SK-N-SH treated with all-trans-retinoic acid at 6 μM for 48 hours (cell line): Measurements from ENCODE around the gene TMEM63A.

Source experiments
- ARNTL ChIP-seq: fragments of 450-650 bp; formaldehyde crosslinking; IDR thresholded peaks from 2 replicates; pipeline ENCODE4 v1.5.0; 2020; ENCODE audit warnings: low read depth, mild to moderate bottlenecking, moderate library complexity, borderline replicate concordance
- BACH2 ChIP-seq: fragments of 250-450 bp; sonication (Bioruptor Pico); IDR thresholded peaks from 2 replicates; pipeline ENCODE4 v1.9.0; 2021; ENCODE audit warnings: mild to moderate bottlenecking, borderline replicate concordance
- CSDC2 ChIP-seq: fragments of 250-450 bp; sonication (Bioruptor Pico); IDR thresholded peaks from 2 replicates; pipeline ENCODE4 v1.5.0; 2020; ENCODE audit warnings: mild to moderate bottlenecking, moderate library complexity
- PATZ1 ChIP-seq: fragments of 250-450 bp; sonication (Bioruptor Pico); IDR thresholded peaks from 2 replicates; pipeline ENCODE4 v1.8.0; 2020; ENCODE audit warnings: mild to moderate bottlenecking, moderate library complexity, borderline replicate concordance
- PPARA ChIP-seq: fragments of 250-450 bp; sonication (Bioruptor Pico); IDR thresholded peaks from 2 replicates; pipeline ENCODE4 v1.5.0; 2020; ENCODE audit warnings: mild to moderate bottlenecking, borderline replicate concordance
- SNAI2 ChIP-seq: fragments of 250-450 bp; sonication (Bioruptor Pico); IDR thresholded peaks from 2 replicates; pipeline ENCODE4 v1.5.0; 2020; ENCODE audit warnings: mild to moderate bottlenecking, moderate library complexity
- TOX ChIP-seq: fragments of 250-450 bp; sonication (Bioruptor Pico); IDR thresholded peaks from 2 replicates; pipeline ENCODE4 v1.8.0; 2021; ENCODE audit warnings: mild to moderate bottlenecking, moderate library complexity, borderline replicate concordance
- TSHZ2 ChIP-seq: fragments of 250-450 bp; sonication (Bioruptor Pico); IDR thresholded peaks from 2 replicates; pipeline ENCODE4 v1.5.0; 2020; ENCODE audit warnings: mild to moderate bottlenecking, moderate library complexity
- ZFP3 ChIP-seq: fragments of 250-450 bp; sonication (Bioruptor Pico); IDR thresholded peaks from 2 replicates; pipeline ENCODE4 v1.5.0; 2020; ENCODE audit warnings: mild to moderate bottlenecking, moderate library complexity
- ZFP30 ChIP-seq: fragments of 450-650 bp; formaldehyde crosslinking; IDR thresholded peaks from 2 replicates; pipeline ENCODE4 v1.5.0; 2022; ENCODE audit warnings: mild to moderate bottlenecking, moderate library complexity
- ZNF70 ChIP-seq: fragments of 450-650 bp; formaldehyde crosslinking; IDR thresholded peaks from 2 replicates; pipeline ENCODE4 v1.5.0; 2020; ENCODE audit warnings: mild to moderate bottlenecking, moderate library complexity
- TF ChIP-seq, protein P1 (sequence below): fragments of 250-450 bp; sonication (Bioruptor Pico); IDR thresholded peaks from 2 replicates; pipeline ENCODE4 v1.5.1; 2021; ENCODE audit warnings: mild to moderate bottlenecking, moderate library complexity
- TF ChIP-seq, protein P2 (sequence below): fragments of 250-450 bp; sonication (Bioruptor Pico); IDR thresholded peaks from 2 replicates; pipeline ENCODE4 v1.5.1; 2020; ENCODE audit warnings: low read depth, mild to moderate bottlenecking, moderate library complexity
- TF ChIP-seq, protein P3 (sequence below): fragments of 250-450 bp; sonication (Bioruptor Pico); IDR thresholded peaks from 2 replicates; pipeline ENCODE4 v1.8.0; 2021; ENCODE audit warnings: low read depth, mild to moderate bottlenecking, moderate library complexity, borderline replicate concordance

GRCh38 chr1:225917101-225917500, 34.9 kb upstream of the TMEM63A start:
- TF ChIP-seq, protein P1, sequence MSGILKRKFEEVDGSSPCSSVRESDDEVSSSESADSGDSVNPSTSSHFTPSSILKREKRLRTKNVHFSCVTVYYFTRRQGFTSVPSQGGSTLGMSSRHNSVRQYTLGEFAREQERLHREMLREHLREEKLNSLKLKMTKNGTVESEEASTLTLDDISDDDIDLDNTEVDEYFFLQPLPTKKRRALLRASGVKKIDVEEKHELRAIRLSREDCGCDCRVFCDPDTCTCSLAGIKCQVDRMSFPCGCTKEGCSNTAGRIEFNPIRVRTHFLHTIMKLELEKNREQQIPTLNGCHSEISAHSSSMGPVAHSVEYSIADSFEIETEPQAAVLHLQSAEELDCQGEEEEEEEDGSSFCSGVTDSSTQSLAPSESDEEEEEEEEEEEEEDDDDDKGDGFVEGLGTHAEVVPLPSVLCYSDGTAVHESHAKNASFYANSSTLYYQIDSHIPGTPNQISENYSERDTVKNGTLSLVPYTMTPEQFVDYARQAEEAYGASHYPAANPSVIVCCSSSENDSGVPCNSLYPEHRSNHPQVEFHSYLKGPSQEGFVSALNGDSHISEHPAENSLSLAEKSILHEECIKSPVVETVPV = no peak
- TF ChIP-seq ZNF70 (CRISPR knock-in tag) (no peak), SNAI2 (no peak), PPARA (CRISPR knock-in tag) (no peak), TSHZ2 (CRISPR knock-in tag) (no peak), ARNTL (CRISPR knock-in tag) (no peak), ZFP30 (CRISPR knock-in tag) (no peak), PATZ1 (CRISPR knock-in tag) (no peak), TOX (CRISPR knock-in tag) (no peak), BACH2 (CRISPR knock-in tag) (no peak), ZFP3 (CRISPR knock-in tag) (no peak), CSDC2 (CRISPR knock-in tag) (no peak)
- TF ChIP-seq, protein P2, sequence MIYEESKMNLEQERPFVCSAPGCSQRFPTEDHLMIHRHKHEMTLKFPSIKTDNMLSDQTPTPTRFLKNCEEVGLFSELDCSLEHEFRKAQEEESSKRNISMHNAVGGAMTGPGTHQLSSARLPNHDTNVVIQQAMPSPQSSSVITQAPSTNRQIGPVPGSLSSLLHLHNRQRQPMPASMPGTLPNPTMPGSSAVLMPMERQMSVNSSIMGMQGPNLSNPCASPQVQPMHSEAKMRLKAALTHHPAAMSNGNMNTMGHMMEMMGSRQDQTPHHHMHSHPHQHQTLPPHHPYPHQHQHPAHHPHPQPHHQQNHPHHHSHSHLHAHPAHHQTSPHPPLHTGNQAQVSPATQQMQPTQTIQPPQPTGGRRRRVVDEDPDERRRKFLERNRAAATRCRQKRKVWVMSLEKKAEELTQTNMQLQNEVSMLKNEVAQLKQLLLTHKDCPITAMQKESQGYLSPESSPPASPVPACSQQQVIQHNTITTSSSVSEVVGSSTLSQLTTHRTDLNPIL = no peak
- TF ChIP-seq, protein P3, sequence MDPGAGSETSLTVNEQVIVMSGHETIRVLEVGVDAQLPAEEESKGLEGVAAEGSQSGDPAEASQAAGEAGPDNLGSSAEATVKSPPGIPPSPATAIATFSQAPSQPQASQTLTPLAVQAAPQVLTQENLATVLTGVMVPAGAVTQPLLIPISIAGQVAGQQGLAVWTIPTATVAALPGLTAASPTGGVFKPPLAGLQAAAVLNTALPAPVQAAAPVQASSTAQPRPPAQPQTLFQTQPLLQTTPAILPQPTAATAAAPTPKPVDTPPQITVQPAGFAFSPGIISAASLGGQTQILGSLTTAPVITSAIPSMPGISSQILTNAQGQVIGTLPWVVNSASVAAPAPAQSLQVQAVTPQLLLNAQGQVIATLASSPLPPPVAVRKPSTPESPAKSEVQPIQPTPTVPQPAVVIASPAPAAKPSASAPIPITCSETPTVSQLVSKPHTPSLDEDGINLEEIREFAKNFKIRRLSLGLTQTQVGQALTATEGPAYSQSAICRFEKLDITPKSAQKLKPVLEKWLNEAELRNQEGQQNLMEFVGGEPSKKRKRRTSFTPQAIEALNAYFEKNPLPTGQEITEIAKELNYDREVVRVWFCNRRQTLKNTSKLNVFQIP (CRISPR knock-in tag) = no peak
